DMS53 (cell line): ENCODE measurements around the gene LDLR.
A peak's percentile ranks its signal among the peaks of the same experiment; 100 is the strongest.
"Not testable (repeated sequence)": the region's sequence is repeated elsewhere in the genome, so short reads cannot be mapped to it uniquely, and the experiment has no call there.

ENCODE experiments used
- DNase-seq: peaks from one replicate; lab custom pipeline; 2025; lab: John Stamatoyannopoulos, UW

Gene LDLR

DNA sequence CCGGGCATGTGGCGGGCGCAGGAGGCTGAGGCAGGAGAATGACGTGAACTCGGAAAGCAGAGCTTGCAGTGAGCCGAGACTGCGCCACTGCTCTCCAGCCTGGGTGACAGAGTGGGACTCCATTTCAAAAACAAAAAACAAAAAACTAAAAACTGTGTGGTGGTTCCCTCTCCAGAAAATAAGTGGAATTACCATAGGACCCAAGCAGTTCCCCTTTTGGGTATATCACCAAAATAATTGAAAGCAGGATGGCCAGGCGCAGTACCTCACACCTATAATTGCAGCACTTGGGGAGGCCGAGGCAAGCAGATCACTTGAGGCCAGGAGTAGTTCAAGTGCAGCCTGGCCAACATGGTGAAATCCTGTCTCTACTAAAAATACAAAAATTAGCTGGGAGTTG lies 15.7 kb upstream of the LDLR start:
- DNase-seq, result no peak

DNA sequence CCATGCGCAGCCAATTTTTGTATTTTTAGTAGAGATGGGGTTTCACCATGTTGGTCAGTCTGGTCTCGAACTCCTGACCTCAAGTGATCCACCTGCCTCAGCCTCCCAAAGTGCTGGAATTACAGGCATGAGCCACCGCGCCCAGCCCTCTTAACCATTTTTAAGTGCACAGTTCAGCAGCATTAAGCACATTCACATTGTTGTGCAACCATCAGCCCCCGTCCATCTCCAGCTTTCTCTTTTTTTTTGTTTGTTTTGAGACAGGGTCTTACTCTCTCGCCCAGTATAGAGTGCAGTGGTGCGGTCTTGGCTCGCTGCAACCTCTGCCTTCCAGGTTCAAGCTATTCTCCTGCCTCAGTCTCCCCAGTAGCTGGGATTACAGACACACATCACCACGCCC lies 12.5 kb upstream of the LDLR start:
- not testable (repeated sequence) for DNase-seq

DNA sequence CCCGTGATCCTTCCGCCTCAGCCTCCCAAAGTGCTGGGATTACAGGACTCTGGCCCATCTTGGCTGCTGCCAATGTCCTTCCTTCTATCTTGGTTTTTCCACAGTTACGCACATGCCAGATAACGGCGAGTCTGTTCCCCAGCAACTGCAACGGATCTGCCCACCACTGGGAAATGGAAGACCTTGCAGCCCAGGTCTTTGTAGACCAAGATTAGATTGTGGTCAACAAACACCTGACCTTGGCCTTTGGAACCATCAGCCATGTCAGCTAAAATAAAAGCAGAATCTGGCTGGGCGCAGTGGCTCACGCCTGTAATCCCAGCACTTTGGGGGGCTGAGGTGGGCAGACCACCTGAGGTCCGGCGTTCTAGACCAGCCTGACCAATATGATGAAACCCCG lies 10.4 kb upstream of the LDLR start:
- no peak for DNase-seq

DNA sequence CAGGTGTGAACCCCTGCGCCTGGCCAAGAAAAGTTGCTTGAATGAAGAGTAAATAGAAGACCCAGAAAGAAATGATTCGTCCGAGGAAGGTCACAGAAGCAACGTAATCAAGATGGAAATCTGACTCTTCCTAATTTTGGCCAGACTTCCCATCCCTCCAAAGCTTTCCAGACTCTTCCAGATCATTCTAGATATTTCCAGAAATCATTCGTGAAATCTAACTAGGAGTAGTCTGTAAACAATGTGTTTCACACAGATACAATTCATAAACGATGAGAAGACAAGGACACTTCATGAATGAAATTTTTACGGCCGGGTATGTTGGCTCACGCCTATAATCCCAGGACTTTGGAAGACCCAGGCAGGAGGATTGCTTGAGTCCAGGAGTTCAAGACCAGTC lies 9.3 kb upstream of the LDLR start:
- DNase-seq, result no peak

DNA sequence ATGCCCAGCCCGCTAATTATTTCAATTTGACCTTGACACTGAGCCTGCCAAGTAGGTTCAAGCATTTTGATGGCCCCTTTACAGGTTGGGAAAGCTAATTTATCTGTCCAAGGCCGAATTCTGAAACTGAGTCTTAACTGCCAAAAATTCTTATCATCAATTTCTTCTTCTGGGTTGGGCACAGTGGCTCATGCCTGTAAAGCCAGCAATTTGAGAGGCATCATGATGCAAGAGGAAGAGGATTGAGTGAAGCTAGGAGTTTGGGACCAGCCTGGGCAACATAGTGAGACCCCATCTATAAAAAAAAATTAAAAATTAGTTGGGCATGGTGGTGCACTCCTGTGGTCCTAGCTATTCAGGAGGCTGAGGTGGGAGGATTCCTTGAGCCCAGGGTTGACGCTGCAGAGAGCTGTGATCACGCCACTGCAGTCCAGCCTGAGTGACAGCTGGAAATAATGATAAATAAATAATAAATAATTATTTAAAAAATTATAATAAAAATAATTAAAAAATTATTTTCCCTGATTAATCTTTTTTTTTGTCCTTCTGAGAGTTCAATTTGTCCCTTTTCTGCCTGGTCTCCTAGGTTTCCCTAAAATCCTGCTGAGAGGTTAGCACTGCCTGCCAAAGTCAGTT lies 1.3 kb upstream of the LDLR start:
- no peak for DNase-seq

DNA sequence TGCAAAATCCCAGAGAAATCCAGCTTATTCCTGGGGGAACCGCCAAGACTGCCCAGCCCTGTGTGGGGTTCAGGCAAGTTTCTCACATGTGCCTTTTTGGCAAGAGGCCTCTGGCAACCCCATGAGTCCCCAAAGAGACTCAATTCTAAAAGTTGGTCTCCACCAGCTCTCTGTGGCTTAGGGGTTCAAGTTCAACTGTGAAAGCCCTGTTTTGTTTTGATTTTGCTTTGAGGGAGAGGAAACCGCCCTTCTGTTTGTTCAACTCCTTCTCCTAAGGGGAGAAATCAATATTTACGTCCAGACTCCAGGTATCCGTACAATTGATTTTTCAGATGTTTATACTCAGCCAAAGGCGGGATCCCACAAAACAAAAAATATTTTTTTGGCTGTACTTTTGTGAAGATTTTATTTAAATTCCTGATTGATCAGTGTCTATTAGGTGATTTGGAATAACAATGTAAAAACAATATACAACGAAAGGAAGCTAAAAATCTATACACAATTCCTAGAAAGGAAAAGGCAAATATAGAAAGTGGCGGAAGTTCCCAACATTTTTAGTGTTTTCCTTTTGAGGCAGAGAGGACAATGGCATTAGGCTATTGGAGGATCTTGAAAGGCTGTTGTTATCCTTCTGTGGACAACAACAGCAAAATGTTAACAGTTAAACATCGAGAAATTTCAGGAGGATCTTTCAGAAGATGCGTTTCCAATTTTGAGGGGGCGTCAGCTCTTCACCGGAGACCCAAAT lies 583 bp upstream of the LDLR start:
- peak; percentile 40 for DNase-seq

DNA sequence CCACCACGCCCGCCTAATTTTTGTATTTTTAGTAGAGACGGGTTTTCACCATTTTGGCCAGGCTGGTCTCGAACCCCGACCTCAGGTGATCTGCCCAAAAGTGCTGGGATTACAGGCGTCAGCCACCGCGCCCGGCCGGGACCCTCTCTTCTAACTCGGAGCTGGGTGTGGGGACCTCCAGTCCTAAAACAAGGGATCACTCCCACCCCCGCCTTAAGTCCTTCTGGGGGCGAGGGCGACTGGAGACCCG lies 676 bp downstream of the LDLR start:
- DNase-seq, result not testable (repeated sequence)

DNA sequence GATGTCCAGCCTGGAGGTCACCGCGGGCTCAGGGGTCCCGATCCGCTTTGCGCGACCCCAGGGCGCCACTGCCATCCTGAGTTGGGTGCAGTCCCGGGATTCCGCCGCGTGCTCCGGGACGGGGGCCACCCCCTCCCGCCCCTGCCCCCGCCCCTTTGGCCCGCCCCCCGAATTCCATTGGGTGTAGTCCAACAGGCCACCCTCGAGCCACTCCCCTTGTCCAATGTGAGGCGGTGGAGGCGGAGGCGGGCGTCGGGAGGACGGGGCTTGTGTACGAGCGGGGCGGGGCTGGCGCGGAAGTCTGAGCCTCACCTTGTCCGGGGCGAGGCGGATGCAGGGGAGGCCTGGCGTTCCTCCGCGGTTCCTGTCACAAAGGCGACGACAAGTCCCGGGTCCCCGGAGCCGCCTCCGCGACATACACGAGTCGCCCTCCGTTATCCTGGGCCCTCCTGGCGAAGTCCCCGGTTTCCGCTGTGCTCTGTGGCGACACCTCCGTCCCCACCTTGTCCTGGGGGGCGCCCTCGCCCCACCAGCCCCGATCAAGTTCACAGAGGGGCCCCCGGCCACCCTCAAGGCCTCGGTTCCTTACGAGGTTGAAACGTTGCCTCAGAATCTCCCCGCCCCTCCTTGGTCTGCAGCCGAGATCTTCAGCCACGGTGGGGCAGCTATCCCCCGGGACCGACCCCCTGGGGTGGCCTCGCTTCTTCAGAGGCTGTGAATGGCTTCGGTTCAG lies 1.2 kb downstream of the LDLR start:
- peak; percentile 98 for DNase-seq

DNA sequence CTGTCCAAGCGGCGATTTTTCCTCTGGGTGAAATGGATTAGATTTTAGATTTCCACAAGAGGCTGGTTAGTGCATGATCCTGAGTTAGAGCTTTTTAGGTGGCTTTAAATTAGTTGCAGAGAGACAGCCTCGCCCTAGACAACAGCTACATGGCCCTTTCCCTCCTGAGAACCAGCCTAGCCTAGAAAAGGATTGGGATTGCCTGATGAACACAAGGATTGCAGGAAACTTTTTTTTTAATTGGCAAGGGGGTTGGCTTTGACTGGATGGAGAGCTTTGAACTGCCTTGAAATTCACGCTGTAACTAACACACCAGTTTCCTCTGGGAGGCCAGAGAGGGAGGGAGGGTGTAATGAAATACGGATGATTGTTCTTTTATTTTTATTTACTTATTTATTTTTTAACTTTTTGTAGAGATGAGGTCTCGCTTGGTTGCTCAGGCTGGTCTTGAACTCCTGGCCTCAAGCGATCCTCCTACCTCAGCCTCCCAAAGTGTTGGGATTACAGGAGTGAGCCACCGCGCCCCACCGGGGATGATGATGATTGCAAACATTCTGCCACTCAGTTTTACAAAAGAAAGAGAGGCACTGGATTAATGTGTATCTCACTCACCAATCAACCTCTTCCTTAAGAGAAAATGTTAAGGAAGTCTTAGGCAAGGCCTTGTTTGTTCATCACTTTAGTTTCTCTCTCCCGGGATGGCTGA lies 1.9 kb downstream of the LDLR start:
- peak; percentile 45 for DNase-seq

DNA sequence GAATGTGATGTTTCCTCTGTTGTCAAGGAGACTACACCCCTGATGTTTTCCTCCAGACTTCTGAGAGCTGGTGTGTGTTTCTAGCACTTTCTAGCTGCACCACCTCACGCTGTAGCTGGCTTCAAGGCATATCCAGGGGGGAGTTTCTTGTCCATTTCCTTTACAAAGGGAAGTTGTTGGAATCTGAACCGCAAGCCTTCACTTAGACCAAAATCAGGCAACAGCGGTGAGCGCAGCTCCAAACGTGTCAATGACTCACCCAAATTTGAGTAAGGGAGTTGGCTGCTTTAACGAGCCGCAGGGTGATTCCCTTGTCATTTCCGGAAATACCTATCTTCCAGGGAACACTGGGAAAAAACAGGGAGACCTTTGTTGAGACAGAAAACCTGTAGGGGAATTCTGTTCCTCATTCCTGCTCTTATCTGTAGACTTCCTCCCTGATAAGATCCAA lies 2.5 kb downstream of the LDLR start:
- peak; percentile 89 for DNase-seq

DNA sequence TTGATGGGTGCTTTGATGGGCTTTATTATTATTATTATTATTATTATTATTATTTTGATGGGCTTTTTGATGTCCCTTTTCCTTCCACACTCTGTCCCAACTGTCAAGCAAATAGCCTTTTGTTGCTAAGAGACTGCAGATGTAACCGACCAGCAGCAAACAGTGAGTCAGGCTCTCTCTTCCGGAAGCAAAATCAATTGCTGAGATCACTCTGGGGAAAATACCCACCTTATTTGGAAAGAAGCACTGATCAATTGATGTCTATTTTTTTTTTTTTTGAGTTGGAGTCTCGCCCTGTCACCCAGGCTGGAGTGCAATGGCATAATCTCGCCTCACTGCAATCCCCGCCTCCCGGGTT lies 2.9 kb downstream of the LDLR start:
- DNase-seq, result peak; percentile 90

DNA sequence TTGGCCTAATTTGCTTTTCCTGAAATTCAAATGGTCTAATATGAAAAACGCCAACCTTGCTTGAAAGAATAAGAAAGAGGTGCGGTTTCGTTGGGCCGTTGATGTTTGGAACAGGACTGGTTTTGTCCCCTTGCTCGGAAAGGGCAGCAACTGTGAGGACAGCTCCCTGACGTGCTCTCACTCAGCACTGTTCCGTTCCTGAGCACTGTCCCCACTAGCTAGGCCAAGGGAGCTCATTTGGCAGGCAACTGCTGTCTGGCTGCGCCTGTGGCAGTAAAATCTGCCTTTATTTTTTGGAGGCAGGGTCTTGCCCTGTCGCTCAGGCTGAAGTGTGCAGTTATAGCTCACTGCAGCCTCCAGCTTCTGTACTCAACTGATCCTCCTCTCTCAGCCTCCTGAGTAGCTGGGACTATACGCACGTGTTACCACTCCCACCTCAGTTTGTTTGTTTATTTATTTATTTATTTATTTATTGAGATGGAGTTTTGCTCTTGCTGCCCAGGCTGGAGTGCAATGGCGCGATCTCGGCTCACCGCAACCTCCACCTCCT lies 4.5 kb downstream of the LDLR start:
- DNase-seq, result no peak

DNA sequence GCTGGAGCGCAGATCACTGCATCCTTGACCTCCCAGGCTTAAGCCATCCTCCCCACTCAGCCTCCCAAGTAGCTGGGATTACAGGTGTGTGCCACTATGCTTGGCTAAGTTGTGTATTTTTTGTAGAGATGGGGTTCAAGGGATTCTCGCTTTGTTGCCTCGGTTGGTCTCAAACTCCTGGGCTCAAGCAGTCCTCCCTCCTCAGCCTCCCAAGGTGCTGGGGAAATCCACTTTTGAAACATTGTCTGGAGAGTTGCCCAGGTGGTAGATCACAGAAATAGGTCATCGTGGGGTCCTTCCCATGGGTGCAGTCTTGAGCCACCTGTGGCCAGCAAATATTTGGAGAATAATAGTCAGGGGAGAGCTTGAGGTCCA lies 5.2 kb downstream of the LDLR start:
- DNase-seq, result no peak

DNA sequence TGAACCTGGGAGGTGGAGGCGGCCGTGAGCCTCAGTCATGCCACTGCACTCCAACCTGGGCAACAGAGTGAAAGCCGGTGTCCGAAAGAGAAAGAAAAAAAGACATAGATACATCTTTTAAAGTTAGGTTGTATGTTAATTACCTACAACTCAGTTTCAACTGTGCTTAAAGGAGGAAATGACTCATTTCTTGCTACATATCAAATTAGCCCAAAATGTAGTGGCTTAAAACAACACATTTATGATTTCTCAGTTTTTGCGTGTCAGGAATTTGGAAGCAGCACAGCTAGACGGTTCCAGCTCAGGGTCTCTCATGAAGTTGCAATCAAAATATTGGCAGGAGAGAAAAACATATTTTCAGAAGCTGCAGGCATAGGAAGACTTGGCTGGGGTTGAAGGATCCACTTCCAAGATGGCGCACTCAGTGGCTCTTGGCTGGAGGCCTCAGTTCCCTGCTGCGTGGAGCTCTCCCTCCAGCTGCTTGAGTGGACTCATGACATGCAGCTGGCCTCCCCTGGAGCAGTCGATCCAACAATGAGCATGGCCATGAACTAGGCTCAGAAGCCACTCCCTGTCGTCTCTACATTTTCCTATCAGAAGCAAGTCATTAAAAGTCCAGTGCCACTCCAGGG lies 7.1 kb downstream of the LDLR start:
- no peak for DNase-seq

DNA sequence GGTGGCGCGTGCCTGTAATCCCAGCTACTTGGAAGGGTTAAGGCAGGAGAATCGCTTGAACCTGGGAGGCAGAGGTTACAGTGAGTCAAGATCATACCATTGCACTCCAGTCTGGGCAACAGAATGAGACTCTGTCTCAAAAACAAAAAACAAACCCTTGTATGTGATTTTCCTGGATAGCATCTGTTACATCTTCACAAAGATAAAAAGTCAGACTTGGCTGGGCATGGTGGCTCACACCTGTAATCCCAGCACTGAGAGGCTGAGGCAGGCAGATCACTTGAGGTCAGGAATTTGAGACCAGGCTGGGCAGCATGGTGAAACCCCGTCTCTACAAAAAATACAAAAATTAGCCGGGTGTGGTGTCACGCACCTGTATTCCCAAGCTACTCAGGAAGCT lies 8.1 kb downstream of the LDLR start:
- DNase-seq, result not testable (repeated sequence)

DNA sequence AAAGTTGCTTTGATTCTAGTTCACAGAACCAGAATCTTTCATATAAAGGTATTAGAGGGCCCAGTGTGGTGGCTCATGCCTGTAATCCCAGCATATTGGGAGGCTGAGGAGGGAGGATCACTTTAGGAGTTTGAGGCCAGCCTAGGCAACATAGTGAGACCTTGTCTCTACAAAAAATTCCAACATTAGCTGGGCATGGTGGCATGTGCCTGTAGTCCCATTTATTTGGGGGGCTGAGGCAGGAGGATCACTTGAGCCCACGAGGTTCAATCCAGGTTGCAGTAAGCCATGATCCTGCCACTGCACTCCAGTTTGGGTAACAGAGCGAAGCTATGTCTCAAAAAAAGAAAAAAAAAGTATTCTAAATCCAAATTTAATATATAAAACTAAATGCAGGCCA lies 9.1 kb downstream of the LDLR start:
- DNase-seq, result no peak

DNA sequence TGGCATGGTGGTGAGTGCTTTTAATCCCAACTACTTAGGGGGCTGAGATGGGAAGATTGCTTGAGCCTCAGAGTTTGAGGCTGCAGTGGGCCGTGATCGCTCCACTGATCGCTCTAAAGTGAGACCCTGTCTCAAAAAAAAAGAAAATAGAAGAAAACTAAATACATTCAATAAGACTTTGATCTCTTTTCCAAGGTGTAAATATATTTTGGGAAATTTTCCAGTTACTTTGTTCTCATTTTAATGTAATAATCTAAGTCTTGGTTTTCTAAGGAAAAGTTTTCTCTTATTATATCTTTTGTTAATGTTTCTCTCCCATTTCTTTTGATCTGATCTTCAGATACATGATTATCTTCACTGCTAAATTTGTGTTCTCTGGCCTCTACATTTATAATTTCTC lies 9.6 kb downstream of the LDLR start:
- DNase-seq, result no peak

DNA sequence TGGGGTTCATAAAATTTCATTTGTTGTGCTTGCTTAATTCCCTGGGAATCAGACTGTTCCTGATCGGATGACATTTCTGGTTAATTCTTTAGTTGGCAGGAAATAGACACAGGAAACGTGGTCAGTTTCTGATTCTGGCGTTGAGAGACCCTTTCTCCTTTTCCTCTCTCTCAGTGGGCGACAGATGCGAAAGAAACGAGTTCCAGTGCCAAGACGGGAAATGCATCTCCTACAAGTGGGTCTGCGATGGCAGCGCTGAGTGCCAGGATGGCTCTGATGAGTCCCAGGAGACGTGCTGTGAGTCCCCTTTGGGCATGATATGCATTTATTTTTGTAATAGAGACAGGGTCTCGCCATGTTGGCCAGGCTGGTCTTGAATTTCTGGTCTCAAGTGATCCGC lies 10.8 kb downstream of the LDLR start:
- no peak for DNase-seq

DNA sequence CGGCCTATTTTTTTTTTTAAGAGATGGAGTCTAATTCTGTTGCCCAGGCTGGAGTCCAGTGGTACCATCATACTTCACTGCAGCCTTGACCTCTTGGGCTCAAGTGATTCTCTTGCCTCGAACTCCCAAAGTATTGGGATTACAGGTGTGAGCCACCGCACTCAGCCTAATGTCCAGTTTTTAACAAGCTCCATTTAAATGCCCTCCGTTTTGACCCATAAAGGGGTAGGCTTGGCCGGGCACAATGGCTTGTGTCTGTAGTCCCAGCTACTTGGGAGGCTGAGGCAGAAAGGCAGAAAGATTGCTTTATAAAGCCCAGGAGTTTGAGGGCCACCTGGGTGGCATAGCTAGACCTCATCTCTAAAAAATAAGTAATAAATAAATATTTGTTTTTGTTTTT lies 11.8 kb downstream of the LDLR start:
- no peak for DNase-seq

DNA sequence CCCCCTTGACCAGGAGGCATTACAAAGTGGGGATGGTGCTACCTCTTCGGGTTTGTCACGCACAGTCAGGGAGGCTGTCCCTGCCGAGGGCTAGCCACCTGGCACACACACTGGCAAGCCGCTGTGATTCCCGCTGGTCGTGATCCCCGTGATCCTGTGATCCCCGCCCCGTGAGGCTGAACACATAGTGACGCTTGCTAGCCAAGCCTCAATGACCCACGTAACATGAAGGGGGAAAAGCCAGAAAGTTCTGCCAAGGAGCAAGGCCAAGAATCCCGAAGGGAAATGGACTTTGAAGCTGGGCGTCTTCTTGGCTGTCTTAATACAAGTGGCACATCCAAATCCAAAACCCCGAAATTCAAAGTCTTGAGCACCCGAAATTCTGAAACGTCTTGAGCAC lies 13.7 kb downstream of the LDLR start:
- no peak for DNase-seq

DNA sequence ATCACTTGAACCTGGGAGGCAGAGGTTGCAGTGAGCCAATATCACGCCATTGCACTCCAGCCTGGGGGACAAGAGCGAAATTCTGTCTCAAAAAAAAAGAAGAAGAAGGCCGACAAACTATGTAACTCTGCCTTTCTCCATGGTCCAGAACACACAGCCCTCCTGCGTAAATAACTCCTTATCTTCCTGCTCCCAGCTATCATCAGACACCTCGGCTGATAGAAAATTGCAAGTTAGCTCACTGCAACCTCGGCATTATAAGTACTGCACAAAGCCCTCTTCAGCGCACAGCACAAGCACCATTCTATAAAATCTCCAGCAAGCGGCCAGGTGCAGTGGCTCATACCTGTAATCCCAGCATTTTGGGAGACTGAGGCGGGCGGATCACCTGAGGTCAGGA lies 14.4 kb downstream of the LDLR start:
- DNase-seq, result not testable (repeated sequence)

DNA sequence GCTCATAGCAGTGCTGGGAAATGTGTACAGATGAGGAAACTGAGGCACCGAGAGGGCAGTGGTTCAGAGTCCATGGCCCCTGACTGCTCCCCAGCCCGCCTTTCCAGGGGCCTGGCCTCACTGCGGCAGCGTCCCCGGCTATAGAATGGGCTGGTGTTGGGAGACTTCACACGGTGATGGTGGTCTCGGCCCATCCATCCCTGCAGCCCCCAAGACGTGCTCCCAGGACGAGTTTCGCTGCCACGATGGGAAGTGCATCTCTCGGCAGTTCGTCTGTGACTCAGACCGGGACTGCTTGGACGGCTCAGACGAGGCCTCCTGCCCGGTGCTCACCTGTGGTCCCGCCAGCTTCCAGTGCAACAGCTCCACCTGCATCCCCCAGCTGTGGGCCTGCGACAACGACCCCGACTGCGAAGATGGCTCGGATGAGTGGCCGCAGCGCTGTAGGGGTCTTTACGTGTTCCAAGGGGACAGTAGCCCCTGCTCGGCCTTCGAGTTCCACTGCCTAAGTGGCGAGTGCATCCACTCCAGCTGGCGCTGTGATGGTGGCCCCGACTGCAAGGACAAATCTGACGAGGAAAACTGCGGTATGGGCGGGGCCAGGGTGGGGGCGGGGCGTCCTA lies 15.9 kb downstream of the LDLR start:
- DNase-seq, result no peak
